Measurements from ENCODE around the gene GSTA2. TPM values are rescaled to one million over a fixed set of nuclear protein-coding genes. Genes with fewer than 3 reads are reported as not detected.
"Not testable (repeated sequence)": the region's sequence is repeated elsewhere in the genome, so short reads cannot be mapped to it uniquely, and the experiment has no call there.

The GSTA2 gene
- total RNA-seq (2014; rRNA removed; shearing (Covaris generic)) = not detected in 2 replicates
- not detected in 2 replicates for total RNA-seq (2022)
- Bru-seq, nascent RNA = not detected
- not detected for BruChase-seq, experiment 1, labeled RNA remaining after a 6-hour chase
- not detected for BruChase-seq, experiment 2, labeled RNA remaining after a 2-hour chase
- long read RNA-seq = 0 reads

DNA sequence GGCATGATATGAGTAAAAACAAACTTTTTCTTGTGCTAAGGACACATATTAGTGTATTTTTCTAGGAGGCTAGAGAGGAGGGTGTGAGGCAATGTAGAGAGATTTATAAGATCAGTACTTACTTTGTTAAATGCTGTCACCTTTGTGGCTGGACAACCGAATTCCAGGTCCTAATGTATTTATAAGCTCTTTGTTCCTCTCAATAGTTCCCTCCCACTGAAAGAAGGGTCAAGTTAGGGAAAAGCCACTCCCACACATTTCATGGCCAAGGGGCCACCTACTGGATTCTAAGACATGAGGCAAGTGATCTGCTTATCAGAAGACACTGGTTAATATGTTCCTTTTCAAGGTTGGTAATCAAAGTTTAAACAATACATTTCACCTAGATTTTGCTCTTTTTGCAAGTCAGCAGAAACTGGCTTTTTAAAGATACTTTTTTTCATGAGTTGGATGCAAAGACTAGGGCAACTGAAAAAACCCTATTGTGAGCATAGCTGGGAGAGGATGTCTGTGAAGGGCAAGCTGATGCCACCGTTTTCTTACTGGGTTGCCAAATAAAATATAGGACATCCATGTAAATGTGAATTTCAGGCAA lies at the start of gene GSTA2:
Gene GSTA2, minus strand, starts transcription at position 154 of the 595 bp plus-strand sequence. CDS start 5,528 bp downstream, outside the sequence.
- POLR2A ChIA-PET = interaction anchor here (0.6 kb wide), 1 partner anchor 946 kb away, joined by 6 read pairs; no protein-coding TSS in a partner anchor
- H3K4me1 ChIP-seq (ENCODE audit: insufficient read depth, low read length, poor library complexity, severe bottlenecking); DNase-seq (ENCODE audit: low spot score); H4K20me1 ChIP-seq (ENCODE audit: insufficient read depth, low read length); intact Hi-C loops (cut with micrococcal nuclease; ENCODE audit: unreplicated experiment); H3K4me2 ChIP-seq (ENCODE audit: low read length); CTCF ChIA-PET (ENCODE audit: unreplicated experiment); H3K79me2 ChIP-seq (ENCODE audit: insufficient read depth, low read depth, low read length); H3K9me3 ChIP-seq (ENCODE audit: low read length); BruUV-seq (replicated peaks); H3K4me3 ChIP-seq (ENCODE audit: low read depth, low read length, poor library complexity, severe bottlenecking); H3K36me3 ChIP-seq (ENCODE audit: insufficient read depth, low read length); H3K27ac ChIP-seq (ENCODE audit: low read depth, low read length, poor library complexity, severe bottlenecking); H3K9me2 ChIP-seq (ENCODE audit: insufficient read depth, low read length); H2AFZ ChIP-seq (ENCODE audit: low read length): not testable (repeated sequence)
- 0 out of 2 replicates have a peak, but pooled peaks have one; percentile 15 for TF ChIP-seq CTCF (conservative IDR thresholded peaks at IDR 0.05; ENCODE audit: low read length)

DNA sequence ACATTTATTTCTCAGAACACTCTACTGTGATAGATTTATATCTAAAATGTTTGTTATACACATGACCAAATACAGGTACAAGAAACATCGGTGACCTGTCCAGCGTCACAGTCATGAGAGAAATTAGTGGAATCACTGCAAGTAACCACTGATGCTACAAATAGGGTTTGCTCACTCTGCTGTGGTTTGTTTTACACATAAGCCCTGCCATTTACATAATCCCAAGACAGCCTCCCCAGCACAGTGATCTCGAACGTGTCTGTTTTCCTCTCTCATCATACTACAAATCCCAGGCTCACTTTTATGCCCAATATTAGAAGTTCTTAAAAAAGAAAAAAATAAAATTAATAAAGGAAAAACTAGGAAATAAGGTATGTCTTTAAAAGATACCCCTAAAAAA lies 46.5 kb upstream of the GSTA2 start:
- POLR2A ChIA-PET = interaction anchor here (1.0 kb wide), 1 partner anchor 9 kb away, joined by 3 read pairs; no protein-coding TSS in a partner anchor
- intact Hi-C loops (cut with micrococcal nuclease; ENCODE audit: unreplicated experiment); H3K4me2 ChIP-seq (ENCODE audit: low read length); H4K20me1 ChIP-seq (ENCODE audit: insufficient read depth, low read length); H3K79me2 ChIP-seq (ENCODE audit: insufficient read depth, low read depth, low read length); H3K4me1 ChIP-seq (ENCODE audit: insufficient read depth, low read length, poor library complexity, severe bottlenecking); H3K4me3 ChIP-seq (ENCODE audit: low read depth, low read length, poor library complexity, severe bottlenecking); BruUV-seq (replicated peaks); H3K9me2 ChIP-seq (ENCODE audit: insufficient read depth, low read length); DNase-seq (ENCODE audit: low spot score); H3K36me3 ChIP-seq (ENCODE audit: insufficient read depth, low read length); H2AFZ ChIP-seq (ENCODE audit: low read length); H3K9me3 ChIP-seq (ENCODE audit: low read length); H3K27ac ChIP-seq (ENCODE audit: low read depth, low read length, poor library complexity, severe bottlenecking); CTCF ChIA-PET (ENCODE audit: unreplicated experiment): not testable (repeated sequence)

GRCh38 chr6:52808660-52809059 lies 45.4 kb upstream of the GSTA2 start:
- ChIA-PET CTCF (ENCODE audit: unreplicated experiment) (no interaction called here), POLR2A (interaction anchor here (0.7 to 1.0 kb wide), 2 partner anchors 11 to 1075 kb away, joined by 3 read pairs; no protein-coding TSS in a partner anchor)
- H3K9me3 ChIP-seq (ENCODE audit: low read length) = no peaks in the 10 kb centered on the region
- H4K20me1 ChIP-seq (ENCODE audit: insufficient read depth, low read length) = no peaks in the 10 kb centered on the region
- intact Hi-C loops (cut with micrococcal nuclease; ENCODE audit: unreplicated experiment) = no loop called here
- no peak for DNase-seq (ENCODE audit: low spot score)
- H3K27ac ChIP-seq (ENCODE audit: low read depth, low read length, poor library complexity, severe bottlenecking) = no peak overlapping the region
- H3K9me2 ChIP-seq (ENCODE audit: insufficient read depth, low read length) = no peaks in the 10 kb centered on the region
- no peaks in the 10 kb centered on the region for H3K36me3 ChIP-seq (ENCODE audit: insufficient read depth, low read length)
- BruUV-seq (replicated peaks) = no TSS peak
- H3K4me3 ChIP-seq (ENCODE audit: low read depth, low read length, poor library complexity, severe bottlenecking) = no peak overlapping the region
- no peak overlapping the region for H2AFZ ChIP-seq (ENCODE audit: low read length)
- TF ChIP-seq EZH2phosphoT487 (IDR thresholded peaks at IDR 0.05; ENCODE audit: borderline replicate concordance, low read depth, low read length) (no peak), CTCF (conservative IDR thresholded peaks at IDR 0.05; ENCODE audit: low read length) (no peak)
- H3K4me2 ChIP-seq (ENCODE audit: low read length) = no peak overlapping the region
- H3K79me2 ChIP-seq (ENCODE audit: insufficient read depth, low read depth, low read length) = no peaks in the 10 kb centered on the region
- H3K4me1 ChIP-seq (ENCODE audit: insufficient read depth, low read length, poor library complexity, severe bottlenecking) = no peaks in the 10 kb centered on the region

GRCh38 chr6:52803668-52804255 lies 40.5 kb upstream of the GSTA2 start, which contains the start of gene GSTA1:
Gene GSTA1, minus strand, starts transcription at chr6:52803816. Its CDS starts 4,549 bp downstream, at chr6:52799267.
- H3K4me1 ChIP-seq (ENCODE audit: insufficient read depth, low read length, poor library complexity, severe bottlenecking); H3K9me3 ChIP-seq (ENCODE audit: low read length); BruUV-seq (replicated peaks); DNase-seq (ENCODE audit: low spot score); CTCF ChIA-PET (ENCODE audit: unreplicated experiment); H3K36me3 ChIP-seq (ENCODE audit: insufficient read depth, low read length); intact Hi-C loops (cut with micrococcal nuclease; ENCODE audit: unreplicated experiment); POLR2A ChIA-PET; H2AFZ ChIP-seq (ENCODE audit: low read length); H3K4me3 ChIP-seq (ENCODE audit: low read depth, low read length, poor library complexity, severe bottlenecking); H3K9me2 ChIP-seq (ENCODE audit: insufficient read depth, low read length); H4K20me1 ChIP-seq (ENCODE audit: insufficient read depth, low read length); H3K4me2 ChIP-seq (ENCODE audit: low read length); H3K79me2 ChIP-seq (ENCODE audit: insufficient read depth, low read depth, low read length); H3K27ac ChIP-seq (ENCODE audit: low read depth, low read length, poor library complexity, severe bottlenecking): not testable (repeated sequence)

Measured in OCI-LY7 (cell line).